ENCODE data around the gene PACSIN3. TPM values are rescaled to one million over a fixed set of nuclear protein-coding genes. Genes with fewer than 3 reads are reported as not detected.

The PACSIN3 gene
- total RNA-seq, 1 donor from 2014 or later: 97.1 TPM

DNA sequence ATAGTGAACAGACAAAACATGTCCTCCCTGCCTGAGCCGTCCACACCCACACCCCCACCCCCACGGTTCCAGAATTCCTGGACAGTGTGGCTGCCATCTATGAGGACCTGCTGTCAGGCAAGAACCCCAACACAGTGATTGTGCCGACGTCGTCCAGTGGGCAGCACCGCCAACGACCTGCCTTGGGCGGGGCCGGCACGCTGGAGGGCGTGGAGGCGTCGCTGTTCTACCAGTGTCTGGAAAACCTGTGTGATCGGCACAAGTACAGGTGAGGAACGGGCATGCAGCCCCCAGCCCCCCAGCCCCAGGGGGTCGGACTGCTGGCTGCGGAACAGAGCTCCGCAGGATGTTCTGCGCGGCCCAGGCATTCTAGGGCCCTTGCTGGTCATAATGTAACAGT is 29.3 kb downstream of the PACSIN3 start:
- Histone ChIP-seq H3K36me3 (ENCODE audit: control insufficient read depth, insufficient read depth, low read length) (peaks cover 3% of the 10 kb centered on the region), H3K27me3 (ENCODE audit: control insufficient read depth, insufficient read depth, low read length) (no peaks in the 10 kb centered on the region), H3K4me3 (ENCODE audit: low read depth, low read length) (no peak overlapping the region)
- DNase-seq (ENCODE audit: low read depth) (no peak), FAIRE-seq (no peak)
- TF ChIP-seq, protein P1, sequence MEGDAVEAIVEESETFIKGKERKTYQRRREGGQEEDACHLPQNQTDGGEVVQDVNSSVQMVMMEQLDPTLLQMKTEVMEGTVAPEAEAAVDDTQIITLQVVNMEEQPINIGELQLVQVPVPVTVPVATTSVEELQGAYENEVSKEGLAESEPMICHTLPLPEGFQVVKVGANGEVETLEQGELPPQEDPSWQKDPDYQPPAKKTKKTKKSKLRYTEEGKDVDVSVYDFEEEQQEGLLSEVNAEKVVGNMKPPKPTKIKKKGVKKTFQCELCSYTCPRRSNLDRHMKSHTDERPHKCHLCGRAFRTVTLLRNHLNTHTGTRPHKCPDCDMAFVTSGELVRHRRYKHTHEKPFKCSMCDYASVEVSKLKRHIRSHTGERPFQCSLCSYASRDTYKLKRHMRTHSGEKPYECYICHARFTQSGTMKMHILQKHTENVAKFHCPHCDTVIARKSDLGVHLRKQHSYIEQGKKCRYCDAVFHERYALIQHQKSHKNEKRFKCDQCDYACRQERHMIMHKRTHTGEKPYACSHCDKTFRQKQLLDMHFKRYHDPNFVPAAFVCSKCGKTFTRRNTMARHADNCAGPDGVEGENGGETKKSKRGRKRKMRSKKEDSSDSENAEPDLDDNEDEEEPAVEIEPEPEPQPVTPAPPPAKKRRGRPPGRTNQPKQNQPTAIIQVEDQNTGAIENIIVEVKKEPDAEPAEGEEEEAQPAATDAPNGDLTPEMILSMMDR (IDR thresholded peaks at IDR 0.05; ENCODE audit: insufficient read depth, low read length, severe bottlenecking): no peak

DNA sequence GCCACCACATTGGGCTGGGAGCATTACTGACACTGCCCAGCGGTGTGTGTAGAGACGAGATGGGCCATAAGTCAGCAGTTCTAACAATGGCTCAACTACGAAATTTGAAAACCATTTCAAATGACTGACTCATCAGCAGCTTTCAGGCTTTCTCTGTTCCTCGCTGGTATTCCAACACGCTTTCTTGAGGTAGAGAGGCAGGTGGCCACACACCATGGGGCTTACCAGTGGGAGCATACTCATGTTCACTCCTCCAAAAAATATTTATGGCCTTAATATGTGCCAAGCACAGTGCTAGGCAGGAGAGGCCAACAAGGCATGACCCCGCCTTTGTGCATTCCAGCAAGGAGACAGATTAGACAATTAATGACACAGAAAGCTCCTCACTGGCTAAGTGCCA is 29.9 kb downstream of the PACSIN3 start:
- Histone ChIP-seq H3K4me3 (ENCODE audit: low read depth, low read length) (no peak overlapping the region), H3K27me3 (ENCODE audit: control insufficient read depth, insufficient read depth, low read length) (no peaks in the 10 kb centered on the region), H3K36me3 (ENCODE audit: control insufficient read depth, insufficient read depth, low read length) (peaks cover 3% of the 10 kb centered on the region)
- TF ChIP-seq, protein P1 (IDR thresholded peaks at IDR 0.05; ENCODE audit: insufficient read depth, low read length, severe bottlenecking): no peak
- DNase-seq (ENCODE audit: low read depth): no peak
- no peak for FAIRE-seq

DNA sequence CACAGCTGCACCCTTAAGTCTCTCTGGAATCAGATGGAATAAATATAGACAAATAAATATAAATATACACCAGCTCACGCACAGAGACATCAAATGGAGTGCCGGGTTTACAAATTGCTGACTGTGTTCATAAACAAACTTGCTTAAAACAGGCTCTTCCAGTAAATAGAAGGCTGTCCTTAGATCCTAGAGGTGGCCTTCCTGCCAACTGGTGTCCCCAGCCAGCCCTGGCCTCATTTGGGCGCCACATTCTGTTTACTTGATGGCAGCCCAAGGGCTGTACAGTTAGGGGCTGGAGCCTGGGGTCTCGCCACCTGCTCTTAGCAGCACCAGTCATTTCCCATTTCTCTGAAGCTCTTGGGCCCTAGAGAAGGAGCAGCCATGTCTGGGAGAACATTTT is 30.4 kb downstream of the PACSIN3 start:
- FAIRE-seq: no peak

DNA sequence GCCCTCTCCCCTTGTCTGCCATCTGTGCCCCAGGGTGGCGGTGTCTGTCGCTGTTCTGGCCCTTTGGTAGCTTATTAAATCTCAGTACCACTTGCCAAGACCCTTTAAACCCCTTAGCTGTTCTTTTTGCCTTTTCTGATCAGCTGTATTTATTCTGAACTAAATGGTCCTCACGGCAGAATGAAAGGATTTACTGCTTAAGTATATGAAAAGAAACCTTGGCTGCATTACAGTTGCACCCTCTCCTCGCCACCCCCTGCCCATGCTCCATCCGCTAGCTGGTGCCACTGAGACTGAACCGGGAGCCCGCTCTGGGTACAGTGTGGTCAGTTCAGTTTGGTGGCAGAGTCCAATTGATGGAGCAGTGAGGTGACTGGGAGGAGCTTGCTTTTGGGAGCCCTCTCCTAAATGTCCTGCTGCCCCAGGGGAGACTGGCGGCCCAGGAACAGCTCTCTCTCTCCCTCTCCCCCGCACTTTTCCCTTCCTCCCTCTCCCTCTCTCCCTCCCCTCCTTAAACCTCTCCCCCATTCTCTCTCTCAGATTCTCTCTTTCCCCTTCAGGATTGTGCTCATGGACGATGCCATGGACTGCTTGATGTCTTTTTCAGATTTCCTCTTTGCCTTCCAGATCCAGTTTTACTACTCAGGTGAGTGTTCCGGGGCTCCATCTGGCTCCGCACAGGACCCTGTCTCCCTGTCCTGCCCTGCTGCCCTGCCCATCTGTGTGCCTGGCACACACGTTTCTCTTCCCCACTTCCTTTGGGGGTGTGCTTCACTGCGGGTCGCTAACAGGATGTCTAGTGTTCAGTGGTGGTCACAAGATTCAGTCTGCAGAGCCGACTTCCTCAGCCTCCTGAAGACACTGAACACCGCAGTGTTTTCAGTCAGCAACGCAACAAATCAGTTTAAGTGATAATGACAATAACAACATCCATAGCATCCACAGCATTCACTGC is 31.3 kb downstream of the PACSIN3 start:
- Histone ChIP-seq H3K27me3 (ENCODE audit: control insufficient read depth, insufficient read depth, low read length) (no peaks in the 10 kb centered on the region), H3K4me3 (ENCODE audit: low read depth, low read length) (no peak overlapping the region), H3K36me3 (ENCODE audit: control insufficient read depth, insufficient read depth, low read length) (peaks cover 3% of the 10 kb centered on the region)
- DNase-seq (ENCODE audit: low read depth) (no peak), FAIRE-seq (no peak)
- TF ChIP-seq, protein P1 (IDR thresholded peaks at IDR 0.05; ENCODE audit: insufficient read depth, low read length, severe bottlenecking): no peak

More for the DNA sequence above, 30.4 kb downstream of the PACSIN3 start:
- TF ChIP-seq, protein P1 (IDR thresholded peaks at IDR 0.05; ENCODE audit: insufficient read depth, low read length, severe bottlenecking): no peak
- no peak overlapping the region for H3K4me3 ChIP-seq (ENCODE audit: low read depth, low read length)
- no peaks in the 10 kb centered on the region for H3K27me3 ChIP-seq (ENCODE audit: control insufficient read depth, insufficient read depth, low read length)
- H3K36me3 ChIP-seq (ENCODE audit: control insufficient read depth, insufficient read depth, low read length): peaks cover 3% of the 10 kb centered on the region
- DNase-seq (ENCODE audit: low read depth): no peak

DNA sequence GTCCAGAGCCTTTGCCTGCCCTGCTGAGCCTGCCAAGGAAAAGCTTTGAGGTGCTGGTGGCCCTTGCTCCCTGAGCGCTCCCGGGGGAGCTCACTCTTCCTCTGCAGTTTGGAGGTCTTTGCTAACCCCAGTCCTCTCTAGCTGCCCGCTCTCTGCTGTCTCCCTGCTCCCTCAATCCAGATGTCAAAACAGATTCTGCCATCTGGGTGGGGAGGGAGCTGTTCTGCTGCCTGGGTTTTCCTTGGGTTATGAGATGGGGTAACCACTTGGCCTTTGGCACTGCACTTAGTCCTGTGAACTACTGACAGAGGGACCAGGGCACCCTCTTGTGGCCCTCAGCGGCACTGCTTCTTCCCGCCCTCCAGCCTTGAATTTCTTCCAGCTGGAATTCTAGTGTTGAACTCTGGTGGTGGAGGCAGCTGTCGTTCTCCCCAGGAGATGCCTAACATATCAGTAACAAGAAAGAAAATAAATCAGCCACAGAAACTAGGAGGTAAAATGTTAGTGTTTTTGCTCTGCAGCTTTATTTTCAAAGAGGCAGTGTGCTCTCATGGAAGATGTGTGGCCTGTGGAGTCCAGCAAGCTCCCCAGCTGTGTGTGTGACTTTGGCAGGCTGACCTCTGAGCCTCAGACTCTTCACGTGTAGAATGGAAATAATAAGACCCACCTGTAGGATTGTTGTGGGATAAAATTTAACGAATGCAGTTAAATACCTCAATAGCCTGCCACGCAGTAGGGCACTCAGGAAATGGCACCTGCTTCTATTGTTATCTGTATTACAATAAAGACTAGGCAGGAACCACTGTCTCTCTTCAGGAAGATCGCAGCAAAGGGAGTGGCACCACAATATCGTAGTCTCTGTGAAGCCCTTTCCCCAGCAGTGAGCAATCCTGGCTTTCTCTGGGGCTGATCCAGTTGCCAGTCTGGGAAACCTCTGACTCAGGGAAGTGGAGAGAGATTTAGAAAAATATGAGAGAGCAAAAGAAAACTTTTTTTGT is 33.0 kb downstream of the PACSIN3 start:
- H3K4me3 ChIP-seq (ENCODE audit: low read depth, low read length): no peak overlapping the region
- H3K36me3 ChIP-seq (ENCODE audit: control insufficient read depth, insufficient read depth, low read length): peaks cover 3% of the 10 kb centered on the region
- DNase-seq (ENCODE audit: low read depth) (peak; percentile 62), FAIRE-seq (no peak)
- no peaks in the 10 kb centered on the region for H3K27me3 ChIP-seq (ENCODE audit: control insufficient read depth, insufficient read depth, low read length)
- TF ChIP-seq, protein P1 (IDR thresholded peaks at IDR 0.05; ENCODE audit: insufficient read depth, low read length, severe bottlenecking): peak; percentile 98

Measured in bronchial epithelial cell (primary cell).